ENCODE data around the gene FIZ1.
"Not testable (repeated sequence)": the region's sequence is repeated elsewhere in the genome, so short reads cannot be mapped to it uniquely, and the experiment has no call there.

FIZ1 gene

DNA sequence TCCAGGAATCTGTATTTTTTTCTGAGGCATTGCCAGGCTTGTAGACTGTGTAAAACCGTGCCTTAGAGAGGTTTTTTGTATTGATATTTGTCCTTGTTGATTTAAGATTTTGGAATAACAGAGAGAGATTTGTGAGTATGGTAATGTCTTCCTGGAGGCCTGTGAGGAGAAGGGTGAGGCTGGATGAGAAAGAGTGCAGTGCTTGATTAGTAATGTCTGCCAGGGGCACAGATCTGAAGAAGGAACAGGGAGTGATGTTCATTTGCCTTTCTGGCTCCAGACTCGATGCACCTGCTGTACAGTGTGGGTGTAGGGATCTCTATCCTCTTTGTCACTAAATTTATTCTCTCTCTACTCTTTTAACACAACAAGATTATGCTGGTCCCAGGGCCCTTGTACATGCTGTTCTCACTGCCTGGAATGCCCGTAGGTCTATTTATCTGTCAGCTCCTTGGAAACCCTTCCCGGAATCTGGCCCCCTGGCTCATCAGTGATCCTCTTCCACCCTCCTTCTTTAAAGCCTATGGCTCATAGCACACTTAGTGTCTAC, 4.2 kb downstream of the FIZ1 start:
- no peak for DNase-seq (ENCODE audit: low read depth in 2 of 2)

DNA sequence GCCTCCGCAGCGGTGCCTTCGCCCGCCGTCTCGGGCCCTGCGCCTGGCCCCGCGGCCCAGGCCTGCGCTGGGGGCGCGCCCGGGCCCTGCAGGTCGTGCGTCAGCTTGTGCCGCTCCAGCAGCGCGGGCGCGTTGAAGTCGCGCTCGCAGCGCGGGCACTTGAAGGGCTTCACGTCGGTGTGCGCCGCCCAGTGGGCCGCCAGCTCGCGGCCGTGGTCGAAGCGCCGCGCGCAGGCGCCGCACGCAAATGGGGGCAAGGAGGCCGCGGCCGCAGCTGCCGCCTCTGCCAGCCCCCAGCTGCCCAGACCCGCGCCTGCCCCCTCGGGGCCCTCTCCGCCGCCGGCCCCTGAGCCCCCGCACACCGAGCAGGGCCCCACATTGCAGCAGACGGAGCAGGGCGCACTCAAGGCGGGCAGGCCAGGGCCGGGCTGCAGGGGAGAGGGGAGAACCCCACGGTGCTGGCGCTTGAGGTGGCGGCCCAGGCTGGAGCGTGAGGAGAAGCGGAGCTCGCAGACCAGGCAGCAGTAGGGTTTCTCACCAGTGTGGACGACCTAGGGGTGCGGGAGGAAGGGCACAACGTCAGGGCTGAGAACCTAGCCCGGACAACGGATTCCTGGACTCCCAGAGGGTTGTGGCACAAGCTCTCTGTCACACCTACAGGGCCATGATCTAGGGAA, 6.1 kb downstream of the FIZ1 start:
- no peak for DNase-seq (ENCODE audit: low read depth in 2 of 2)

DNA sequence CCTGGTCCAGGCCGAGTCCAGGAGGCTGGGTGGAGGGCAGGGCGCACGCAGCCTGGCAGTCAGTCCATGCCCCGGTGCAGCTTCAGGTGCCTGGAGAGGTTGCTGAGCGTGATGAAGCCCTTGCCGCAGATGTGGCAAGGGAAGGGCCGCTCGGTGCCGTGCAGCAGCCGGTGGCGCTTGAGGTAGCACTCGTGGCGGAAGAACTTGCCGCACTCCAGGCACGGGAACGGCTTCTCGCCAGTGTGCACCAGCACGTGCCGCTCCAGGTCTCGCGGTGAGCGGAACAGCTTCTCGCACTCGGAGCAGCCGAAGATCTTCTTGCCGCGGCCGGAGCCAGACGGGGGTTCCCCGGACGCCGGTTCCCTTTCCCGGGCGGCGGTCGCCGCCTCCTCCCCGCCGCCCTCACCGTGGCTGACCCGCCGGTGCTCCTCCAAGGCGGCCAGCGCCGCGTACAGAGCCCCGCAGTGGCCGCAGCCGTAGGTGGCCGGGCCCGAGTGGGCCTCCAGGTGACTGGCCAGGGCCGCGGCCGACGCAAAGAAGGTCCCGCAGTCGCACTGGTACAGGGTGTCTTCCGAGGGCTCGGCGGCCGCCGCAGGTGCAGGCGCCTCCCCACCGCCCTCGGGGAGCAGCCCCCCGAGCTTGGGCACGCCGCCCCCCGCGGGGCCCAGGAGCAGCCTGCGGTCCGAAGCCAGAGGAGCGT, 6.8 kb downstream of the FIZ1 start:
- no peak for DNase-seq (ENCODE audit: low read depth in 2 of 2)

GRCh38 chr19:55591555-55591954, 7.8 kb downstream of the FIZ1 start:
- DNase-seq (ENCODE audit: low read depth in 2 of 2) = no peak

DNA sequence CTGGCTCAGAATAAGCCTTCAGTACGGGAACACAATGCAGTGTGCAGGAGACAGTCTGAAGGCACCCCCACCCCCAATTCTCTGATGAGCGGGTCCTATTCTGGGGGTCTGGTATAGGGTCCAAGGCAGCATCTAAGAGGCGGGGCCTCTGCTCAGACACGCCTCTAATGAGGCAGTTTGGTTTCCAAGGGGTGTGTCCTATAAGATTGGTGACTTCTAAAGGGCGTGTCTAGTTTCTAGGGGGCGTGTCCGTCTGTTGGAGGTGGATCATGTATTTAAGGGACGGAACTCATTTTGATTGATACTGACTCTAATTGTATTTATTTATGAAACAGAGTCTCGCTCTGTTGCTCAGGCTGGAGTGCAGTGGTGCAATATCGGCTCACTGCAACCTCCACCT, 8.7 kb downstream of the FIZ1 start:
- DNase-seq (ENCODE audit: low read depth in 2 of 2) = no peak

GRCh38 chr19:55590109-55590508, 9.2 kb downstream of the FIZ1 start:
- DNase-seq (ENCODE audit: low read depth in 2 of 2) = no peak

- no peak for DNase-seq (ENCODE audit: low read depth in 2 of 2)
Measured at GRCh38 chr19:55588738-55589137, 10.6 kb downstream of the FIZ1 start.

- DNase-seq (ENCODE audit: low read depth in 2 of 2) = peak; percentile 80 to 86
Measured at GRCh38 chr19:55586976-55587668, 12.2 kb downstream of the FIZ1 start.

- no peak for DNase-seq (ENCODE audit: low read depth in 2 of 2)
Measured at GRCh38 chr19:55585658-55586339, 13.5 kb downstream of the FIZ1 start.

- DNase-seq (ENCODE audit: low read depth in 2 of 2) = no peak
Measured at GRCh38 chr19:55584871-55585270, 14.4 kb downstream of the FIZ1 start.

DNA sequence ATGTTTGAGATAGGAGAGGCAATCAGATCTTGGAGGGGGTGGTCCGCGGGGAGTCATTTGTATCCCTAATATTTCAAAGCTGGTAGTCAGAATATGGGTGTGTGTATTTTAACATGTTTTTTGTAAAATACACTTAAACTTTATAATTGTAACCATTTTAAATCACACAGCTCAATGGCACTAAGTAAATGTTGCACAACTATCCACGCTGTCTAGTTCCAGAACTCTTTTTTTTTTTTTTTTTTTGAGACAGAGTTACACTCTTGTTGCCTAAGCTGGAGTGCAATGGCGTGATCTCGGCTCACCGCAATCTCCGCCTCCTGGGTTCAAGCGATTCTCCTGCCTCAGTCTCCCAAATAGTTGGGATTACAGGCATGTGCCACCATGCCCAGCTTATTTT, 15.4 kb downstream of the FIZ1 start:
- DNase-seq (ENCODE audit: low read depth in 2 of 2) = not testable (repeated sequence)

- DNase-seq (ENCODE audit: low read depth in 2 of 2) = not testable (repeated sequence)
Measured at GRCh38 chr19:55582284-55582683, 17.0 kb downstream of the FIZ1 start.

DNA sequence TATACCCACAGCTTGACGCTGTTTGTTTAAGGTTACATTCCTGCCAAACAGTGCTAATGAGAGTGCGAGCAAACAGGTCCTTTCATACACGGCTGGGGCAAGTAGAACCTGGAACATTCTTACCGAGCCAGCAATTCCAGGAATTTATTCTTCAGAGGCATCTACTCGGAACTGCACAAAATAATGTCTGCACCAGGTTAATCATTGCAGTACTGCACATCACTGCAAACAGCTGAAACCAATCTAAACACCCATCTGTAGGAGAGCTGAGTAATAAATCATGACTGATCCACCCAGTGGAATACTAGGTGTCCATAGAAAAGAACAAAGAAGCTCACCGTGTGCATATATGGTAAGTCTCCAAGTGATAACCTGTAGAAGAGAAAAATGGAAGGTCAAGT, 17.5 kb downstream of the FIZ1 start:
- no peak for DNase-seq (ENCODE audit: low read depth in 2 of 2)

DNA sequence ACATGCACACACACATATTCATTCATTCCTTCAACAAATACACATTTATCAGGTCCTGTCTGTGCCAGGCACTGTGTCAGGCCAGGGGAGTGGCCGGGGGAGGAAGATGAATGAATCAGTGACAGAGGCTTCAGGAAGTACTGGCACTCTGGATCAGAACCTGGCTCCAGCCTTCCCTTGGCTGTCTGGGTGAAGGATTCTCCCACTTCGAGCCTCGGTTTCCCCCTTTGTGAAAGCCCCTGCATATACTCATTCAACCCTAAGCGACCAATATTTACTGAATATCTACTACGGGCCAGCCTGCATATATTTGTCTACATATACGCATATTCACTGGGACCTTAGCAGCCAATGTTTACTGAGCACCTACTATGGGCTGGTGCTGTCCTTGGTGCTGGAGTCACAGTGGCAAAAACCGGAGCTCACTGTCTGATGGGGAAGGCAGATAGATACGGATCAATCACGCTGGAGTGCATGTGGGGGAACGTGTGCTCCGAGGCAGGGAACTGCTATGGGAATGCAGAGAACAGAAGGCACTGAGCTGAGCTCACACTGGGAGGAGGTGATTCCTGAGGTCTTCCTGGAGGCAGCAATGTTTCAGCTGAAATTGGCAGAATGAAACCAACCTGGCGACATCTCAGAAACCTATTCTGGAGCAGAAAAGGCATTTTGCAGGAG, 18.0 kb downstream of the FIZ1 start:
- no peak for DNase-seq (ENCODE audit: low read depth in 2 of 2)

DNA sequence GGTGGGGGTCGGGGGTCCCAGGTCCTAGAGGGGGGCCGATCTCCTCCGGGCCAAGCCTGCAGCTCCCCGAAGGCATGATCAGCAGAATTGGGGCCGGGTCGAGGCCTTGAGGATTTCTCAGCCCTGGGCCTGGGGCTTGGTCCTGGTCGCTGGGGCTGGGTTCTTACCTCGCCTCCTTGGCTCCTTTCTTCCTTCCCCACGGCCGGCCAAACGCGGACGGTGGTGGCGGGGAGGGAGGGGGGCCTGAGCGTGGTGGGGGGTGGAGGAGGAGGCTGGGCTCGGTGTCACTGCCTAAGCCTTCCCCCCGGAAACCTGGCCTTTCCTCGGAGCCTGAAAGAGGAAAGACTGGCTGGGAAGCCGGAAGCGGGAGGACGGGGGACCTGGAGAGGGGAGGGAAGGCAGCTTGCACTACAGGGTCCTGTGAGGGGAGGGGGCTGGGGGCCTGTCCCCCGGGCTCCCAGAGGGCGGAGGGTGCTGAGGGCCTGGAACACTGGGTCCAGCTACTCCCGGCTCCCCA, 18.6 kb downstream of the FIZ1 start, which contains the start of gene ZNF579:
TSS of gene ZNF579 (minus strand) at position 221 of the 517 bp plus-strand sequence. CDS start 1,209 bp downstream, outside the sequence.
- DNase-seq (ENCODE audit: low read depth in 2 of 2) = peak; percentile 41 to 55

GRCh38 chr19:55579766-55580621, 19.3 kb downstream of the FIZ1 start:
- DNase-seq (ENCODE audit: low read depth in 2 of 2) = no peak

GRCh38 chr19:55578761-55579747, 20.3 kb downstream of the FIZ1 start:
- DNase-seq (ENCODE audit: low read depth in 2 of 2) = no peak

- DNase-seq (ENCODE audit: low read depth in 2 of 2) = no peak
Measured at GRCh38 chr19:55578031-55578760, 21.1 kb downstream of the FIZ1 start.

Measured in activated CD8-positive, alpha-beta memory T cell treated with anti-CD3 and anti-CD28 coated beads for 4 hours (primary cell).